GM10847 (cell line): ENCODE results near the gene EVX2.

Experiments used
- POLR2A ChIP-seq: IDR thresholded peaks from 2 replicates; pipeline ENCODE4 v1.6.1; 2011; ENCODE audit not compliant: insufficient read length; ENCODE audit errors: extremely low read depth

EVX2 gene

GRCh38 chr2:176083796-176084261 is at the start of gene EVX2:
Gene EVX2 (minus strand): TSS chr2:176083962. CDS start chr2:176083776, 186 bp downstream.
- TF ChIP-seq POLR2A, result no peak

- no peak for TF ChIP-seq POLR2A
Observed at GRCh38 chr2:176133389-176133788, 49.6 kb upstream of the EVX2 start.

- no peak for TF ChIP-seq POLR2A
Observed at GRCh38 chr2:176132205-176133171, 48.7 kb upstream of the EVX2 start.

GRCh38 chr2:176131848-176132158 is 48.0 kb upstream of the EVX2 start:
- TF ChIP-seq POLR2A, result no peak

GRCh38 chr2:176130957-176131847 is 47.4 kb upstream of the EVX2 start:
- no peak for TF ChIP-seq POLR2A

GRCh38 chr2:176130147-176130956 is 46.6 kb upstream of the EVX2 start:
- no peak for TF ChIP-seq POLR2A

GRCh38 chr2:176129813-176130146 is 46.0 kb upstream of the EVX2 start:
- TF ChIP-seq POLR2A, result no peak

GRCh38 chr2:176128982-176129796 is 45.4 kb upstream of the EVX2 start, which contains the start of gene HOXD8:
Gene HOXD8 (plus strand): TSS chr2:176129705. CDS start chr2:176130367, 662 bp downstream.
- no peak for TF ChIP-seq POLR2A

GRCh38 chr2:176128172-176128981 is 44.6 kb upstream of the EVX2 start:
- no peak for TF ChIP-seq POLR2A

- TF ChIP-seq POLR2A, result no peak
Observed at GRCh38 chr2:176127774-176128072, 44.0 kb upstream of the EVX2 start.

- TF ChIP-seq POLR2A, result no peak
Observed at GRCh38 chr2:176126929-176127773, 43.4 kb upstream of the EVX2 start.

GRCh38 chr2:176125772-176126054 is 42.0 kb upstream of the EVX2 start:
- no peak for TF ChIP-seq POLR2A
